ENCODE results near the gene CARD9. TPM values are rescaled to one million over a fixed set of nuclear protein-coding genes. Genes with fewer than 3 reads are reported as not detected.

CARD9 gene
- total and polyA plus RNA-seq, 2 of the 8 experiments (the other 6 are each of a cell fraction or from before 2014, with no cell fraction given), result 0.15 to 1.1 TPM

GRCh38 chr9:136374183-136374575 lies 710 bp upstream of the CARD9 start:
- Histone ChIP-seq H3K79me2 (ENCODE audit: control insufficient read depth in 1 of 2, insufficient read depth in 2 of 2, low read length in 2 of 2) (no peaks in the 10 kb centered on the region), H2BK15ac (ENCODE audit: low read length) (no peak overlapping the region), H2AK5ac (ENCODE audit: low read depth, low read length) (no peak overlapping the region), H3K4me1 (replicated peaks in 1 of 4; ENCODE audit: control insufficient read depth in 3 of 4, insufficient read depth in 4 of 4, low read length in 3 of 4) (no peaks in the 10 kb centered on the region), H4K5ac (ENCODE audit: insufficient read length, low read depth, low read length) (no peak overlapping the region), H2BK12ac (ENCODE audit: low read depth, low read length) (no peak overlapping the region), H2BK20ac (ENCODE audit: low read length) (no peak overlapping the region), H3K36me3 (ENCODE audit: control insufficient read depth in 2 of 4, insufficient read depth in 4 of 4, low read length in 3 of 4) (peaks cover 0 to 11% (median under 1%) of the 10 kb centered on the region in 4 experiments; a peak in 5 of 8 replicates), H3K79me1 (ENCODE audit: low read depth, low read length) (no peaks in the 10 kb centered on the region), H3K9ac (replicated peaks in 1 of 4; ENCODE audit: extremely low read depth in 1 of 4, low read depth in 3 of 4, low read length in 3 of 4) (no peak overlapping the region), H4K91ac (replicated peaks; ENCODE audit: insufficient read length, low read length) (no peak overlapping the region), H3K14ac (ENCODE audit: insufficient read length) (no peak overlapping the region), H3K4ac (replicated peaks; ENCODE audit: insufficient read length, low read depth, low read length) (no peak overlapping the region), H3K4me2 (ENCODE audit: insufficient read depth in 1 of 2, low read depth in 2 of 2, low read length in 2 of 2) (no peak overlapping the region), H3K27ac (ENCODE audit: low read depth, low read length) (no peak overlapping the region), H4K8ac (ENCODE audit: extremely low read depth, insufficient read depth, low read length) (no peak overlapping the region), H3K23me2 (ENCODE audit: low read depth, low read length) (no peaks in the 10 kb centered on the region), H3K23ac (ENCODE audit: insufficient read length) (no peak overlapping the region), H3K56ac (replicated peaks; ENCODE audit: insufficient read length, low read depth, low read length) (no peak overlapping the region), H2BK5ac (ENCODE audit: low read depth, low read length) (no peak overlapping the region; the same call in 1 of the 2 replicates), H4K20me1 (replicated peaks in 1 of 2; ENCODE audit: control insufficient read depth in 1 of 2, insufficient read depth in 2 of 2, low read length in 2 of 2) (peaks cover 5 to 8% of the 10 kb centered on the region in 2 experiments), H2AFZ (ENCODE audit: low read length) (no peak overlapping the region), H3K27me3 (replicated peaks in 1 of 4; ENCODE audit: control insufficient read depth in 3 of 4, extremely low read depth in 1 of 4, insufficient read depth in 3 of 4, low read length in 3 of 4) (no peaks in the 10 kb centered on the region), H3K18ac (ENCODE audit: extremely low read depth, low read length) (no peak overlapping the region), H2BK120ac (replicated peaks; ENCODE audit: low read depth, low read length) (no peak overlapping the region), H3K9me3 (ENCODE audit: insufficient read depth in 2 of 2, low read depth in 1 of 2, low read length in 1 of 2) (no peaks in the 10 kb centered on the region), H3K4me3 (ENCODE audit: extremely low read depth in 1 of 4, insufficient read depth in 2 of 4, low read depth in 3 of 4, low read length in 4 of 4) (no peak overlapping the region)
- DNase-seq (ENCODE audit: low read depth in 1 of 2, low spot score in 2 of 2), result no peak
- 98% methylated on average over 12 of the region's 14 CpGs; no CpG with 5 or more reads in 1 of the 2 experiments for WGBS, 2 experiments (ENCODE audit: extremely low coverage in 1 of 2, insufficient coverage in 1 of 2, insufficient read length in 1 of 2, insufficient replicate concordance in 2 of 2, low coverage in 1 of 2, low lambda C conversion rate in 2 of 2, missing lambda C conversion rate in 1 of 2)
- TF ChIP-seq SIN3A (conservative IDR thresholded peaks at IDR 0.05 in 1 of 2, IDR thresholded peaks at IDR 0.05 in 1 of 2; ENCODE audit: low read depth in 1 of 2, low read length in 2 of 2) (no peak), SP2 (IDR thresholded peaks at IDR 0.05; ENCODE audit: low read length) (no peak), CREB1 (IDR thresholded peaks at IDR 0.05) (no peak), FOSL1 (IDR thresholded peaks at IDR 0.05; ENCODE audit: insufficient read depth, low read depth, low read length) (no peak)
- ChIA-PET CTCF (ENCODE audit: partially characterized antibody) (interaction anchor here (0.6 to 1.9 kb wide), 13 partner anchors 8 to 361 kb away, joined by 3 to 8 read pairs (median 3); partner anchors contain the start of gene DNLZ), POLR2A (ENCODE audit: partially characterized antibody) (interaction anchor here (0.9 to 7.2 kb wide), 16 partner anchors 8 to 130 kb away, joined by 3 to 43 read pairs (median 6); partner anchors contain the start of genes DNLZ and SNAPC4)
- FAIRE-seq, result no peak
